Left ventricle myocardium superior (tissue), 1 donor: Measurements from ENCODE around the gene CTDSP1. TPM values are rescaled to one million over a fixed set of nuclear protein-coding genes. Genes with fewer than 3 reads are reported as not detected.
A peak's percentile ranks its signal among the peaks of the same experiment; 100 is the strongest.

Experiments used
- ATAC-seq: fragments of 200-7000 bp; cut with Tn5 transposase; one replicate; pipeline ENCODE4 v1.9.1; 2020; ENCODE audit warnings: mild to moderate bottlenecking, moderate library complexity
- DNase-seq: peaks from one replicate; pipeline ENCODE4 v3.0.0-alpha.2; 2020
- intact Hi-C: fragments of 100-400 bp; cut with micrococcal nuclease; formaldehyde crosslinking; loops from one replicate; pipeline ENCODE4 v1.11.0; 2022
- total RNA-seq: library from RNA; stranded (reverse); fragmentation: NEBNext Ultra II Directional; extraction: Animal tissue kit (Norgen Biotek cat#: 25700); gene quantifications from one replicate; pipeline ENCODE4 v1.2.1, GENCODE V29; 2021
- donor health status: DM: no; HTN: yes; CAD: no; lungs with severe emphysema.

The CTDSP1 gene
- total RNA-seq, 1 donor from 2014 or later = 113 TPM

DNA sequence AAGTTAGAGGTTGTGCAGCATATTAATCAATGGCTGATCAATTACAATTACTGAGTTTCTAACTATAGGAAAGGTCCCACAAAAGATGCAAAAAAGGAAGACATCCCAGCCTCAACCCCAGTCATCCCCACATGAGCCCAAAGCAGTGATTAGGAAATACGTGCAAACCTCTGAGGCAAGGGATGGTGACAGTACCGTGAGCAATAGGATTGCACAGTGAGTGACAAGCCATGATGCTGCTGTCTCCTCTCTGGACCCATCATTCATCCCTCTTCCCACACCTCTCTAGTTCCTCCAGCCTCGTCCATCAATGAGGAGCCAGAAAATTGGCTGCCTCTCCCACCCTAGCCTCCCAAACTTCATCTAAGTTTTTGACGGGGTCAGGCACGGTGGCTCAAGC lies 21.6 kb upstream of the CTDSP1 start:
- intact Hi-C loops = no loop called here
- DNase-seq = no peak
- no peak for ATAC-seq

GRCh38 chr2:218381916-218382366 lies 17.7 kb upstream of the CTDSP1 start, which contains the start of gene SLC11A1:
SLC11A1 (plus strand) TSS chr2:218382273; CDS start chr2:218382369, 96 bp downstream.
- ATAC-seq = peak; percentile 86
- DNase-seq = peak; percentile 67
- intact Hi-C loops = no loop called here

DNA sequence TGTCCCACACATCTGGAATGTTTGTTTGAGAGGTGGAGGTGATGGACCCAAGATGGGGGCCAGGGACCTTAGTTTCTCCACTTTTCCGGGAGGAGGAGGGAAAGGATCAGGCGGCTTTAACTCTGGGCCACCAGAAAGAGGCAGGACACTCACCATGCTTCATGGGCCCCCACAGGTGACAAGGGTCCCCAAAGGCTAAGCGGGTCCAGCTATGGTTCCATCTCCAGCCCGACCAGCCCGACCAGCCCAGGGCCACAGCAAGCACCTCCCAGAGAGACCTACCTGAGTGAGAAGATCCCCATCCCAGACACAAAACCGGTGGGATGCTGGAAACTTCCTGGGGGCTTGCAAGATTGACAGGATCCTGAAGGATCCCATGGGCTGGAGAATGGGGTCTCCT lies 16.9 kb upstream of the CTDSP1 start:
- intact Hi-C loops = no loop called here
- DNase-seq (no peak), ATAC-seq (no peak)

- no peak for DNase-seq
- intact Hi-C loops = no loop called here
- ATAC-seq = no peak
Measured at GRCh38 chr2:218383892-218384519, 15.7 kb upstream of the CTDSP1 start.

DNA sequence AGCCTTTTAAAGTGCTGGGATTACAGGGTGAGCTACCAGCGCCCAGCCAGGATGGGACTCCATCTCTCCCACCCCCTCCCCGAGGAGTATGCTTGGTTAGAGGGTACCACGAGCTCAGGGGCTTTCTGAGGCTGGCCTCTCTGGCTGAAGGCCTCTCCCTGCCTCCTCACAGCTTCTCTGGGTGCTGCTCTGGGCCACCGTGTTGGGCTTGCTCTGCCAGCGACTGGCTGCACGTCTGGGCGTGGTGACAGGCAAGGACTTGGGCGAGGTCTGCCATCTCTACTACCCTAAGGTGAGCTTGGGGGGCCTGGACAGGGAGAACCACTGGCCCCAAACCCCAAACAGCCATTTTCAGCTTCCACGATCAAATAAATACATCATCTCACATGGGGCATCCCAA lies 14.7 kb upstream of the CTDSP1 start:
- DNase-seq (no peak), ATAC-seq (no peak)
- intact Hi-C loops = no loop called here

GRCh38 chr2:218386505-218387368 lies 12.9 kb upstream of the CTDSP1 start:
- intact Hi-C loops = no loop called here
- no peak for ATAC-seq
- DNase-seq = no peak

GRCh38 chr2:218387369-218388194 lies 12.1 kb upstream of the CTDSP1 start:
- intact Hi-C loops = no loop called here
- ATAC-seq = peak; percentile 85
- DNase-seq = peak; percentile 70

DNA sequence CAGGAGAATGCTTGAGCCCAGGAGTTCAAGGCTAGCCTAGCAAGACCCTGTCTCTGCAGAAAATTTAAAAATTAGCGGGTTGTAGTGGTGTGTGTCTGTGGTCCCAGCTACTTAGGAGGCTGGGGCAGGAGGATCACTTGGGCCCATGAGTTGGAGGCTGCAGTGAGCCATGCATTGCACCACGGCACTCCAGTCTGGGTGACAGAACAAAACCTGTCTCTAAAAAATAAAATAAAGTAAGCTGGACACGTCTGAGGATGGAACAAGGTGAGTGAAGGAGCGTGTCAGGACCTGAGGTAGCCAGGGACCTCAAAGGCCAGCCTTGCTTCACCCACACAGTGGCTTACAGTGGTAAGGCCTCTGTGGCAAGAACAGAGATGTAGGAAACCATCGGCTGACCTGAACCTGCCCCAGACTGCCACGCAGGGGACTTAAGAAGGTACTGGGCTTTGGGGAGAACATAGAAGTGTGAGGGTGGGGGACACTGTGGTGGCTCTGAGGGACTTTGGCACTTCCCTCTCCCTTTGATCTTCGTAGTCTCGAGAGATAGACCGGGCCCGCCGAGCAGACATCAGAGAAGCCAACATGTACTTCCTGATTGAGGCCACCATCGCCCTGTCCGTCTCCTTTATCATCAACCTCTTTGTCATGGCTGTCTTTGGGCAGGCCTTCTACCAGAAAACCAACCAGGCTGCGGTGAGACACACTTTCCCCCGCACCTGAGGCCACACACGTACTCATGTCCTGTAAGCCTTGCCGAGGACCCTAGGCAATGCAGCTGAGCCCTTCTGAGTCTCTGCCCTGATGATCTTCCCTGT lies 10.1 kb upstream of the CTDSP1 start:
- DNase-seq (no peak), ATAC-seq (no peak)
- intact Hi-C loops = no loop called here

GRCh38 chr2:218391202-218391601 lies 8.5 kb upstream of the CTDSP1 start:
- intact Hi-C loops = no loop called here
- ATAC-seq (no peak), DNase-seq (no peak)

- intact Hi-C loops = no loop called here
- ATAC-seq = no peak
- no peak for DNase-seq
Measured at GRCh38 chr2:218392459-218392858, 7.2 kb upstream of the CTDSP1 start.

- DNase-seq = no peak
- ATAC-seq = no peak
- intact Hi-C loops = no loop called here
Measured at GRCh38 chr2:218392891-218393462, 6.7 kb upstream of the CTDSP1 start.

DNA sequence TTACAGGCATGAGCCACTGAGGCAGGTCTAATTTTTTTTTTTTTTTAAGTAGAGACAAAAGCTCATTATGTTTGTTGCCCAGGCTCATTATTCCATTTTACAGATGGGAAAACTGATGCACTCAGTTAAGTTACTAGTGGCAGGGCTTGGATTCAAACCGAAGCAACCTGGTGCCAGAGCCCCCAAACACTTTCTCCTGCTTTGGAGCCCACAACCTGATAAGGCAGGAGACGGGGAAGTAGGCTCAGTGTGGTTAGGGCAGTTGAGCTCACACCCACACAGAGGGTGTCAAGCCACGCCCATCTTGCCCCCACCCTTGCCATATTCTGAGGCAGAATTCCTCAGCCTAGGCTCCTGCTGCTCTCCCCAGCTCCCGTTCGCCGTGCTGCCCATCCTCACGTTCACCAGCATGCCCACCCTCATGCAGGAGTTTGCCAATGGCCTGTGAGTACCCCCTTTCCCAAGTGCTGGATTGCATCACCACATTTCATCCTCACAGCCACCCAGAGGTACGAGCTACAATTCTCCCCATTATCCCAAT lies 5.8 kb upstream of the CTDSP1 start:
- ATAC-seq = no peak
- no peak for DNase-seq
- intact Hi-C loops = no loop called here

- DNase-seq = no peak
- intact Hi-C loops = no loop called here
- ATAC-seq = no peak
Measured at GRCh38 chr2:218394298-218395089, 5.2 kb upstream of the CTDSP1 start.

DNA sequence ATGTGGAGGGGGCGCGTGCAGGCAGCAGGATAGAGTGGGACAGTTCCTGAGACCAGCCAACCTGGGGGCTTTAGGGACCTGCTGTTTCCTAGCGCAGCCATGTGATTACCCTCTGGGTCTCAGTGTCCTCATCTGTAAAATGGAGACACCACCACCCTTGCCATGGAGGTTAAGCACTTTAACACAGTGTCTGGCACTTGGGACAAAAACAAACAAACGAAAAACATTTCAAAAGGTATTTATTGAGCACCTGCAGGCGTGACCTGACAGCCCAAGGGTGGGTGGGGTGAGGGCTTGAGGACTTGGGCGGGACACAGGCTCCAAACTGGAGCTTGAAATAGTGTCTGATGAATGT lies 4.6 kb upstream of the CTDSP1 start:
- DNase-seq (no peak), ATAC-seq (no peak)
- intact Hi-C loops = no loop called here

- ATAC-seq (no peak), DNase-seq (no peak)
- intact Hi-C loops = no loop called here
Measured at GRCh38 chr2:218395456-218395825, 4.2 kb upstream of the CTDSP1 start.

GRCh38 chr2:218395826-218396687 lies 3.6 kb upstream of the CTDSP1 start:
- intact Hi-C loops = no loop called here
- ATAC-seq (peak; percentile 67), DNase-seq (peak; percentile 95)
